Muscle of arm (tissue), 12 donors: ENCODE results near the gene STX17. TPM values are rescaled to one million over a fixed set of nuclear protein-coding genes. Genes with fewer than 3 reads are reported as not detected.
"Not testable (repeated sequence)": the region's sequence is repeated elsewhere in the genome, so short reads cannot be mapped to it uniquely, and the experiment has no call there.

ENCODE experiments used
- DNase-seq: peaks from one replicate; pipeline ENCODE4 v3.0.0-alpha.2; 2013
- polyA plus RNA-seq, 12 donors: library from polyadenylated mRNA; unstranded; fragments of 120-200 nt; gene quantifications; one replicate each; pipeline ENCODE4 v1.2.1, GENCODE V29; 2013; ENCODE audit not compliant: insufficient read length in 12 of 12

The STX17 gene
- polyA plus RNA-seq, 12 donors, result 12.5 to 21.0 (median 17.8) TPM; not detected in 1

- DNase-seq, result no peak
Measured at GRCh38 chr9:99966716-99967115, 60.3 kb downstream of the STX17 start.

GRCh38 chr9:99967457-99967856, 61.0 kb downstream of the STX17 start:
- no peak for DNase-seq

GRCh38 chr9:99970481-99970880, 64.0 kb downstream of the STX17 start:
- DNase-seq, result no peak

GRCh38 chr9:99971410-99971809, 65.0 kb downstream of the STX17 start:
- DNase-seq, result no peak

GRCh38 chr9:99973455-99973854, 67.0 kb downstream of the STX17 start:
- no peak for DNase-seq

- no peak for DNase-seq
Measured at GRCh38 chr9:99977033-99977792, 70.8 kb downstream of the STX17 start.

GRCh38 chr9:99978221-99978620, 71.8 kb downstream of the STX17 start:
- no peak for DNase-seq

GRCh38 chr9:99980598-99980997, 74.1 kb downstream of the STX17 start:
- DNase-seq, result no peak

- no peak for DNase-seq
Measured at GRCh38 chr9:99986642-99987041, 80.2 kb downstream of the STX17 start.

- DNase-seq, result not testable (repeated sequence)
Measured at GRCh38 chr9:99990508-99990907, 84.1 kb downstream of the STX17 start.

GRCh38 chr9:99998266-99998665, 91.8 kb downstream of the STX17 start:
- no peak for DNase-seq

GRCh38 chr9:99998866-99999265, 92.4 kb downstream of the STX17 start:
- no peak for DNase-seq

- no peak for DNase-seq
Measured at GRCh38 chr9:99999797-100000196, 93.3 kb downstream of the STX17 start.

- DNase-seq, result no peak
Measured at GRCh38 chr9:100011062-100011681, 104.7 kb downstream of the STX17 start.

GRCh38 chr9:100012279-100012678, 105.8 kb downstream of the STX17 start:
- no peak for DNase-seq

GRCh38 chr9:100013573-100013972, 107.1 kb downstream of the STX17 start:
- no peak for DNase-seq

GRCh38 chr9:100014846-100015245, 108.4 kb downstream of the STX17 start:
- DNase-seq, result no peak

GRCh38 chr9:100019541-100019940, 113.1 kb downstream of the STX17 start:
- DNase-seq, result no peak

Other genes with a start within 250 kb of the STX17 start
- gene NR4A3, start 84.8 kb upstream of the STX17 start, polyA plus RNA-seq, result 1 to 10 TPM in 3 of 12 donors, under 1 TPM in 8, not detected in 1; 0.52 to 2.8 (median 0.88) TPM
- 10 to 100 TPM in 11 of 12 donors, not detected in 1; 11.1 to 31.8 (median 22.8) TPM for gene ERP44, start 192.3 kb downstream of the STX17 start, polyA plus RNA-seq
- 10 to 100 TPM in 10 of 12 donors, 1 to 10 TPM in 1, not detected in 1; 9.4 to 19.2 (median 14.3) TPM for gene INVS, start 192.6 kb downstream of the STX17 start, polyA plus RNA-seq